Hepatocyte (in vitro differentiated cells): Measurements from ENCODE around the gene SLC39A7. TPM values are rescaled to one million over a fixed set of nuclear protein-coding genes. Genes with fewer than 3 reads are reported as not detected.

Experiments
- DNase-seq: peaks from one replicate; pipeline ENCODE4 v3.0.0-alpha.2; 2016; ENCODE audit warnings: low spot score
- H2AFZ ChIP-seq: fragments of 200-600 bp; sonication (generic); 2 replicates; pipeline ENCODE4 v1.6.0; 2016; ENCODE audit warnings: antibody characterized with exemption, mild to moderate bottlenecking
- H3K27ac ChIP-seq: fragments of 200-600 bp; sonication (generic); 2 replicates; pipeline ENCODE4 v1.5.1; 2016; ENCODE audit warnings: mild to moderate bottlenecking
- H3K27me3 ChIP-seq: fragments of 200-600 bp; sonication (generic); 2 replicates; pipeline ENCODE4 v1.6.1; 2016
- H3K36me3 ChIP-seq: fragments of 200-600 bp; sonication (generic); replicated peaks from 2 replicates; pipeline ENCODE4 v1.5.1; 2016; ENCODE audit warnings: low read depth; ENCODE audit not compliant: insufficient read depth
- H3K4me1 ChIP-seq: fragments of 200-600 bp; sonication (generic); 2 replicates; pipeline ENCODE4 v1.5.1; 2016; ENCODE audit warnings: mild to moderate bottlenecking, moderate library complexity; ENCODE audit not compliant: insufficient read depth
- H3K4me2 ChIP-seq: fragments of 200-600 bp; sonication (generic); 2 replicates; pipeline ENCODE4 v1.6.0; 2016
- H3K4me3 ChIP-seq: fragments of 200-600 bp; sonication (generic); 2 replicates; pipeline ENCODE4 v1.5.1; 2016; ENCODE audit warnings: mild to moderate bottlenecking
- H3K79me2 ChIP-seq: fragments of 200-600 bp; sonication (generic); 2 replicates; pipeline ENCODE4 v1.6.0; 2017; ENCODE audit warnings: mild to moderate bottlenecking
- H3K9me2 ChIP-seq: fragments of 200-600 bp; sonication (generic); replicated peaks from 2 replicates; pipeline ENCODE4 v1.6.0; 2017; ENCODE audit warnings: mild to moderate bottlenecking; ENCODE audit not compliant: insufficient read depth
- H3K9me3 ChIP-seq: fragments of 200-600 bp; sonication (generic); 2 replicates; pipeline ENCODE4 v1.5.1; 2016; ENCODE audit warnings: low read depth, mild to moderate bottlenecking
- H4K20me1 ChIP-seq: fragments of 200-600 bp; sonication (generic); 2 replicates; pipeline ENCODE4 v1.6.0; 2016; ENCODE audit warnings: mild to moderate bottlenecking; ENCODE audit not compliant: insufficient read depth, poor library complexity, severe bottlenecking
- CTCF ChIP-seq: fragments of 200-600 bp; sonication (generic); IDR thresholded peaks from 2 replicates; pipeline ENCODE4 v1.5.1; 2016; ENCODE audit warnings: antibody characterized with exemption, mild to moderate bottlenecking; ENCODE audit not compliant: poor library complexity
- EZH2 ChIP-seq: fragments of 200-600 bp; sonication (generic); IDR thresholded peaks from 2 replicates; pipeline ENCODE4 v1.6.1; 2016; ENCODE audit warnings: antibody characterized with exemption, mild to moderate bottlenecking, borderline replicate concordance
- EZH2phosphoT487 ChIP-seq: fragments of 200-600 bp; sonication (generic); IDR thresholded peaks from one replicate; pipeline ENCODE4 v1.6.1; 2018; ENCODE audit warnings: antibody characterized with exemption, mild to moderate bottlenecking, low read depth, moderate library complexity; ENCODE audit not compliant: unreplicated experiment, severe bottlenecking
- WGBS: methylation state at CpG from one replicate; pipeline ENCODE4 v1.1.6; 2016; ENCODE audit warnings: low lambda C conversion rate; ENCODE audit errors: missing lambda C conversion rate; 5-methylcytosine and 5-hydroxymethylcytosine counted together
- polyA plus RNA-seq: library from polyadenylated mRNA; unstranded; fragments of >200 nt; fragmentation: Nextera tagmentation; extraction: Ambion mirVana; gene quantifications from 2 replicates; pipeline ENCODE4 v1.2.1, GENCODE V29; 2016
- total RNA-seq: library from RNA; depleted of rRNA; stranded (reverse); fragments of >200 nt; gene quantifications from 2 replicates; pipeline ENCODE4 v1.2.3, GENCODE V29; 2014

SLC39A7 gene
- total and polyA plus RNA-seq, 2 experiments from 2014 or later = 55.0 to 130 TPM

- Histone ChIP-seq H3K9me2 (no peaks in the 10 kb centered on the region), H4K20me1 (no peaks in the 10 kb centered on the region), H3K27ac (no peak overlapping the region), H3K4me1 (no peaks in the 10 kb centered on the region), H3K9me3 (no peaks in the 10 kb centered on the region), H3K4me3 (no peak overlapping the region), H2AFZ (no peak overlapping the region), H3K4me2 (no peak overlapping the region), H3K36me3 (no peaks in the 10 kb centered on the region), H3K79me2 (no peaks in the 10 kb centered on the region), H3K27me3 (no peaks in the 10 kb centered on the region)
- no peak for TF ChIP-seq CTCF
- no peak for TF ChIP-seq EZH2phosphoT487
- no peak for TF ChIP-seq EZH2
- WGBS = 83% methylated on average over 7 of the region's 7 CpGs
- DNase-seq = no peak
These were observed 23.8 kb upstream of the SLC39A7 start for GRCh38 chr6:33176906-33177305.

GRCh38 chr6:33177552-33178446, 22.9 kb upstream of the SLC39A7 start:
- H4K20me1 ChIP-seq = no peaks in the 10 kb centered on the region
- no peak overlapping the region for H3K27ac ChIP-seq
- WGBS = 81% methylated on average over 18 of the region's 19 CpGs
- H3K27me3 ChIP-seq = no peaks in the 10 kb centered on the region
- H3K4me1 ChIP-seq = no peaks in the 10 kb centered on the region
- no peaks in the 10 kb centered on the region for H3K9me3 ChIP-seq
- H3K4me2 ChIP-seq = no peak overlapping the region
- H3K4me3 ChIP-seq = no peak overlapping the region
- DNase-seq = no peak
- H3K9me2 ChIP-seq = no peaks in the 10 kb centered on the region
- H2AFZ ChIP-seq = no peak overlapping the region
- no peak for TF ChIP-seq CTCF
- TF ChIP-seq EZH2 = no peak
- TF ChIP-seq EZH2phosphoT487 = no peak
- no peaks in the 10 kb centered on the region for H3K79me2 ChIP-seq
- no peaks in the 10 kb centered on the region for H3K36me3 ChIP-seq

GRCh38 chr6:33178755-33179475, 21.8 kb upstream of the SLC39A7 start:
- WGBS = 87% methylated on average over 10 of the region's 10 CpGs
- Histone ChIP-seq H3K4me3 (no peak overlapping the region), H4K20me1 (no peaks in the 10 kb centered on the region), H3K4me1 (no peaks in the 10 kb centered on the region), H2AFZ (no peak overlapping the region), H3K4me2 (no peak overlapping the region), H3K27ac (no peak overlapping the region), H3K27me3 (no peaks in the 10 kb centered on the region), H3K9me3 (no peaks in the 10 kb centered on the region), H3K36me3 (no peaks in the 10 kb centered on the region), H3K9me2 (no peaks in the 10 kb centered on the region), H3K79me2 (no peaks in the 10 kb centered on the region)
- TF ChIP-seq EZH2 (no peak), CTCF (no peak), EZH2phosphoT487 (no peak)
- DNase-seq = no peak
